IMR-90 (cell line): ENCODE data around the gene DEFB129. TPM values are rescaled to one million over a fixed set of nuclear protein-coding genes. Genes with fewer than 3 reads are reported as not detected.

Source experiments
- ATAC-seq: fragments of 200-7000 bp; cut with Tn5 transposase; 2 replicates; pipeline ENCODE4 v1.9.1; 2020; ENCODE audit warnings: low read depth, mild to moderate bottlenecking, moderate library complexity
- BruUV-seq: library from RNA; stranded (reverse); fragments of 400-500 nt; replicated peaks from 2 replicates; lab custom pipeline; 2021; lab: Mats Ljungman, UMichigan
- CTCF ChIA-PET: fragments of 300-600 bp; formaldehyde crosslinking; extraction: SDS; loops from one replicate; lab custom pipeline; 2021; ENCODE audit warnings: antibody characterized with exemption; lab: Yijun Ruan, JAX
- POLR2A ChIA-PET: fragments of 300-600 bp; sonication (Branson Sonifier 250); formaldehyde crosslinking; loops from one replicate; lab custom pipeline; 2022; ENCODE audit warnings: antibody characterized with exemption; ENCODE audit not compliant: unreplicated experiment; lab: Charles Lee
- DNase-seq: peaks from one replicate; pipeline ENCODE4 v3.0.0; 2013
- H2AFZ ChIP-seq: replicated peaks from 2 replicates; pipeline ENCODE3; 2013; ENCODE audit warnings: low read length, mild to moderate bottlenecking; ENCODE audit not compliant: poor library complexity
- H2AK5ac ChIP-seq: 2 replicates; pipeline ENCODE4 v1.6.1; 2013; ENCODE audit warnings: low read depth, low read length, inconsistent platforms
- H2AK9ac ChIP-seq: replicated peaks from 2 replicates; pipeline ENCODE3; 2013; ENCODE audit warnings: mild to moderate bottlenecking, low read depth, low read length, moderate library complexity; ENCODE audit not compliant: poor library complexity
- H2BK120ac ChIP-seq: 2 replicates; pipeline ENCODE4 v1.6.1; 2013; ENCODE audit warnings: low read depth, low read length, inconsistent platforms
- H2BK15ac ChIP-seq: 3 replicates; pipeline ENCODE4 v1.6.1; 2013; ENCODE audit warnings: low read depth, low read length, inconsistent platforms
- H2BK20ac ChIP-seq: 2 replicates; pipeline ENCODE4 v1.6.1; 2013; ENCODE audit warnings: low read depth, mild to moderate bottlenecking, inconsistent platforms, low read length, moderate library complexity
- H2BK5ac ChIP-seq: 2 replicates; pipeline ENCODE4 v1.6.1; 2013; ENCODE audit warnings: mild to moderate bottlenecking, low read depth, low read length, inconsistent platforms; ENCODE audit not compliant: poor library complexity, severe bottlenecking
- H3K14ac ChIP-seq: replicated peaks from 2 replicates; pipeline ENCODE4 v1.6.1; 2013; ENCODE audit warnings: low read depth, low read length, inconsistent platforms
- H3K18ac ChIP-seq: 2 replicates; pipeline ENCODE4 v1.6.1; 2013; ENCODE audit warnings: low read depth, low read length, control low read depth
- H3K23ac ChIP-seq: 2 replicates; pipeline ENCODE4 v1.6.1; 2013; ENCODE audit warnings: low read depth, low read length, inconsistent platforms
- H3K27ac ChIP-seq: 2 replicates; pipeline ENCODE4 v1.5.1; 2013; ENCODE audit warnings: mild to moderate bottlenecking, control low read depth, low read length; ENCODE audit not compliant: insufficient read depth
- H3K27me3 ChIP-seq: 2 replicates; pipeline ENCODE4 v1.6.1; 2013; ENCODE audit warnings: low read length; ENCODE audit not compliant: control insufficient read depth, insufficient read depth
- H3K36me3 ChIP-seq: 2 replicates; pipeline ENCODE4 v1.6.1; 2013; ENCODE audit warnings: low read length, mixed read lengths; ENCODE audit not compliant: control insufficient read depth, insufficient read depth
- H3K4ac ChIP-seq: 2 replicates; pipeline ENCODE4 v1.6.1; 2013; ENCODE audit warnings: low read depth, low read length, inconsistent platforms
- H3K4me1 ChIP-seq: 2 replicates; pipeline ENCODE4 v1.6.1; 2013; ENCODE audit warnings: low read length, mixed read lengths; ENCODE audit not compliant: control insufficient read depth, insufficient read depth
- H3K4me2 ChIP-seq: 2 replicates; pipeline ENCODE4 v1.6.1; 2013; ENCODE audit warnings: low read depth, mild to moderate bottlenecking, control low read depth, low read length, moderate library complexity
- H3K4me3 ChIP-seq: 2 replicates; pipeline ENCODE4 v1.5.1; 2013; ENCODE audit warnings: low read depth, mild to moderate bottlenecking, control low read depth, low read length, moderate library complexity; ENCODE audit not compliant: insufficient read depth
- H3K56ac ChIP-seq: 2 replicates; pipeline ENCODE4 v1.6.1; 2013; ENCODE audit warnings: low read length, inconsistent platforms; ENCODE audit not compliant: insufficient read depth; ENCODE audit errors: extremely low read depth
- H3K79me1 ChIP-seq, 2 experiments: 2 replicates each; pipeline ENCODE4 v1.6.1; 2013; ENCODE audit warnings: low read length in 2 of 2, inconsistent platforms in 1 of 2, low read depth in 1 of 2
- H3K9ac ChIP-seq: 2 replicates; pipeline ENCODE4 v1.6.1; 2013; ENCODE audit warnings: low read depth, low read length, control low read depth
- H3K9me1 ChIP-seq: 2 replicates; pipeline ENCODE4 v1.6.1; 2013; ENCODE audit warnings: low read length, inconsistent platforms; ENCODE audit not compliant: insufficient read depth
- H3K9me3 ChIP-seq: 2 replicates; pipeline ENCODE4 v1.6.1; 2013; ENCODE audit warnings: low read length; ENCODE audit not compliant: control insufficient read depth, insufficient read depth
- H4K20me1 ChIP-seq: 2 replicates; pipeline ENCODE4 v1.6.1; 2013; ENCODE audit warnings: low read length, inconsistent platforms; ENCODE audit not compliant: insufficient read depth
- H4K5ac ChIP-seq: 2 replicates; pipeline ENCODE4 v1.6.1; 2013; ENCODE audit warnings: mild to moderate bottlenecking, low read depth, low read length, control low read depth
- H4K8ac ChIP-seq, 2 experiments: 2 replicates each; pipeline ENCODE4 v1.6.1; 2013; ENCODE audit warnings: low read depth in 2 of 2, low read length in 2 of 2, control low read depth in 1 of 2, inconsistent platforms in 1 of 2
- H4K91ac ChIP-seq: 2 replicates; pipeline ENCODE4 v1.6.1; 2013; ENCODE audit warnings: low read depth, low read length, inconsistent platforms; ENCODE audit not compliant: insufficient read depth
- BHLHE40 ChIP-seq: fragments of 150-350 bp; IDR thresholded peaks from 2 replicates; pipeline ENCODE4 v1.6.1; 2016; ENCODE audit warnings: mild to moderate bottlenecking, low read depth, low read length
- CEBPB ChIP-seq: IDR thresholded peaks from 2 replicates; pipeline ENCODE4 v1.6.1; 2012; ENCODE audit warnings: low read depth, low read length, improper control_type of control experiment
- CHD1 ChIP-seq: IDR thresholded peaks from 2 replicates; pipeline ENCODE4 v1.6.1; 2012; ENCODE audit warnings: low read depth, low read length, improper control_type of control experiment
- FOS ChIP-seq: fragments of 150-350 bp; IDR thresholded peaks from 2 replicates; pipeline ENCODE4 v1.6.1; 2016; ENCODE audit warnings: low read depth, low read length
- MAFK ChIP-seq: IDR thresholded peaks from 2 replicates; pipeline ENCODE4 v1.6.1; 2012; ENCODE audit warnings: low read depth, low read length, improper control_type of control experiment
- MXI1 ChIP-seq: IDR thresholded peaks from 2 replicates; pipeline ENCODE4 v1.6.1; 2012; ENCODE audit warnings: low read depth, mild to moderate bottlenecking, low read length, moderate library complexity, borderline replicate concordance
- NFE2L2 ChIP-seq: fragments of 150-350 bp; IDR thresholded peaks from 2 replicates; pipeline ENCODE4 v1.6.1; 2016; ENCODE audit warnings: low read depth, mild to moderate bottlenecking, low read length
- RAD21 ChIP-seq: IDR thresholded peaks from 2 replicates; pipeline ENCODE4 v1.6.1; 2012; ENCODE audit warnings: low read length, improper control_type of control experiment
- RCOR1 ChIP-seq: IDR thresholded peaks from 2 replicates; pipeline ENCODE4 v1.6.1; 2012; ENCODE audit warnings: mild to moderate bottlenecking, low read length, improper control_type of control experiment; ENCODE audit not compliant: insufficient replicate concordance
- RFX5 ChIP-seq: IDR thresholded peaks from 2 replicates; pipeline ENCODE4 v1.8.0; 2012; ENCODE audit warnings: low read depth, mild to moderate bottlenecking, low read length, moderate library complexity
- WGBS, 2 experiments: methylation state at CpG; one replicate each; pipeline versions ENCODE4 v1.1.5 to v1.1.7; 2013; ENCODE audit warnings: missing lambda C conversion rate in 2 of 2; ENCODE audit not compliant: insufficient read length in 1 of 2; ENCODE audit errors: extremely low coverage in 2 of 2; 5-methylcytosine and 5-hydroxymethylcytosine counted together
- dilution Hi-C: fragments of 300-500 bp; cut with HindIII; formaldehyde crosslinking; loops from one replicate; pipeline ENCODE4 v1.14.3; 2018; ENCODE audit warnings: low sequenced_read_pairs; ENCODE audit not compliant: unreplicated experiment
- in situ Hi-C: fragments of 300-500 bp; cut with MboI; formaldehyde crosslinking; loops from 3 replicates; pipeline ENCODE4 v1.14.3; 2019; ENCODE audit warnings: low sequenced_read_pairs, inconsistent platforms, mixed read lengths
- intact Hi-C: fragments of 100-400 bp; cut with micrococcal nuclease; formaldehyde crosslinking; loops from 2 replicates; pipeline ENCODE4 v1.10.0; 2022
- polyA plus RNA-seq, 3 experiments: library from polyadenylated mRNA; depleted of rRNA; stranded (reverse); fragments of >200 nt; gene quantifications; 2 replicates each; pipeline ENCODE4 v1.2.3, GENCODE V29; 2012; ENCODE audit warnings: low replicate concordance in 1 of 3
- total RNA-seq: library from RNA; depleted of rRNA; stranded (reverse); fragments of >200 nt; gene quantifications from 2 replicates; pipeline ENCODE4 v1.2.3, GENCODE V29; 2012
- TF ChIP-seq, protein P1 (sequence below): fragments of 150-350 bp; IDR thresholded peaks from 2 replicates; pipeline ENCODE4 v1.6.1; 2017; ENCODE audit warnings: mild to moderate bottlenecking, antibody characterized with exemption, low read length, low read depth
- TF ChIP-seq, protein P2 (sequence below): conservative IDR thresholded peaks from 2 replicates; pipeline ENCODE4 v1.5.1; 2012; ENCODE audit warnings: mild to moderate bottlenecking, low read depth, low read length, improper control_type of control experiment

DEFB129 gene
- total and polyA plus RNA-seq, 2 of the 4 experiments (the other 2 are of a cell fraction), result not detected

DNA sequence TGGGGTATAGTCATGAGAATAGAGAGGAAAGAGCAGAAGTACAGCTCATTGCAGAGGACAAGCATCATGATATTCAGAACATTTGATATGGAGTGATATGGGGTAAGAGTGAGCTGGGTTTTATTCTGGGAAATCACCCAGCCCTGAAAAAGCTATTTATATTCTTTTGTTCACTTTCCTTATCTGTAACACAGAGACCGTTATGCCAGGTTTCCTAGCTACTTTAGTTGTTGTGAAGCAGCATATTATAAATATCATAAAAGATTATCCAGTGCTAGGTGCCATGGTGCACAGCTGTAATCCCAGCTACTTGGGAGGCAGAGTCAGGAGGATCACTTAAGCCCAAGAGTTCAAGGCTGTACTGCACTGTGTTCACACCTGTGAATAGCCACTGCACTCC, 9.8 kb upstream of the DEFB129 start:
- dilution Hi-C loops (no loop called here), intact Hi-C loops (no loop called here), in situ Hi-C loops (loop anchor here (10.0 kb wide), 1 partner anchor 118 kb away; no protein-coding TSS in a partner anchor)
- Histone ChIP-seq H3K9me3 (no peaks in the 10 kb centered on the region), H3K4ac (no peak overlapping the region), H3K4me1 (no peaks in the 10 kb centered on the region), H2BK15ac (no peak overlapping the region), H2BK120ac (no peak overlapping the region), H3K36me3 (no peaks in the 10 kb centered on the region), H3K56ac (no peak overlapping the region), H3K27ac (no peak overlapping the region), H3K4me2 (no peak overlapping the region), H4K20me1 (no peaks in the 10 kb centered on the region), H3K79me1 (no peaks in the 10 kb centered on the region), H2AK5ac (no peak overlapping the region), H2BK20ac (no peak overlapping the region), H2BK5ac (no peak overlapping the region), H4K8ac (no peak overlapping the region), H4K91ac (no peak overlapping the region), H3K9me1 (no peaks in the 10 kb centered on the region), H2AFZ (no peak overlapping the region), H4K5ac (no peak overlapping the region), H3K9ac (no peak overlapping the region), H3K18ac (no peak overlapping the region), H3K27me3 (peaks cover 7% of the 10 kb centered on the region), H3K14ac (no peak overlapping the region), H2AK9ac (no peak overlapping the region), H3K23ac (no peak overlapping the region), H3K4me3 (no peak overlapping the region)
- DNase-seq, result no peak
- CTCF ChIA-PET, result no interaction called here
- POLR2A ChIA-PET, result no interaction called here
- BruUV-seq, result no TSS peak
- ATAC-seq, result no peak
- no CpG with 5 or more reads among the region's 1 CpG for WGBS, 2 experiments
- TF ChIP-seq CEBPB (no peak), RAD21 (no peak), RFX5 (no peak), FOS (no peak), NFE2L2 (no peak), MXI1 (no peak), CHD1 (no peak), BHLHE40 (no peak), MAFK (no peak), RCOR1 (no peak)
- TF ChIP-seq, protein P1, sequence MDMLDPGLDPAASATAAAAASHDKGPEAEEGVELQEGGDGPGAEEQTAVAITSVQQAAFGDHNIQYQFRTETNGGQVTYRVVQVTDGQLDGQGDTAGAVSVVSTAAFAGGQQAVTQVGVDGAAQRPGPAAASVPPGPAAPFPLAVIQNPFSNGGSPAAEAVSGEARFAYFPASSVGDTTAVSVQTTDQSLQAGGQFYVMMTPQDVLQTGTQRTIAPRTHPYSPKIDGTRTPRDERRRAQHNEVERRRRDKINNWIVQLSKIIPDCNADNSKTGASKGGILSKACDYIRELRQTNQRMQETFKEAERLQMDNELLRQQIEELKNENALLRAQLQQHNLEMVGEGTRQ, result no peak
- TF ChIP-seq, protein P2, sequence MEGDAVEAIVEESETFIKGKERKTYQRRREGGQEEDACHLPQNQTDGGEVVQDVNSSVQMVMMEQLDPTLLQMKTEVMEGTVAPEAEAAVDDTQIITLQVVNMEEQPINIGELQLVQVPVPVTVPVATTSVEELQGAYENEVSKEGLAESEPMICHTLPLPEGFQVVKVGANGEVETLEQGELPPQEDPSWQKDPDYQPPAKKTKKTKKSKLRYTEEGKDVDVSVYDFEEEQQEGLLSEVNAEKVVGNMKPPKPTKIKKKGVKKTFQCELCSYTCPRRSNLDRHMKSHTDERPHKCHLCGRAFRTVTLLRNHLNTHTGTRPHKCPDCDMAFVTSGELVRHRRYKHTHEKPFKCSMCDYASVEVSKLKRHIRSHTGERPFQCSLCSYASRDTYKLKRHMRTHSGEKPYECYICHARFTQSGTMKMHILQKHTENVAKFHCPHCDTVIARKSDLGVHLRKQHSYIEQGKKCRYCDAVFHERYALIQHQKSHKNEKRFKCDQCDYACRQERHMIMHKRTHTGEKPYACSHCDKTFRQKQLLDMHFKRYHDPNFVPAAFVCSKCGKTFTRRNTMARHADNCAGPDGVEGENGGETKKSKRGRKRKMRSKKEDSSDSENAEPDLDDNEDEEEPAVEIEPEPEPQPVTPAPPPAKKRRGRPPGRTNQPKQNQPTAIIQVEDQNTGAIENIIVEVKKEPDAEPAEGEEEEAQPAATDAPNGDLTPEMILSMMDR, result no peak
